PFSK-1 (cell line): ENCODE measurements around the gene TP53AIP1.

Experiments
- FOXP2 ChIP-seq: optimal IDR thresholded peaks from 2 replicates; pipeline ENCODE3; 2011; ENCODE audit warnings: borderline replicate concordance, control low read depth, inconsistent platforms; ENCODE audit not compliant: insufficient read depth; ENCODE audit errors: extremely low read length, extremely low read depth
- POLR2AphosphoS5 ChIP-seq: IDR thresholded peaks from 2 replicates; pipeline ENCODE4 v1.6.1; 2012; ENCODE audit warnings: low read depth, mild to moderate bottlenecking, control low read depth, low read length, moderate library complexity
- REST ChIP-seq, 2 experiments: IDR thresholded peaks; 2 replicates each; pipeline versions ENCODE4 v1.6.1 to v1.8.0; 2011 to 2012; ENCODE audit warnings: low read depth in 2 of 2, low read length in 2 of 2, control low read depth in 1 of 2, inconsistent platforms in 1 of 2, mild to moderate bottlenecking in 1 of 2, moderate library complexity in 1 of 2; ENCODE audit not compliant: insufficient read depth in 1 of 2
- SIN3A ChIP-seq: IDR thresholded peaks from 2 replicates; pipeline ENCODE4 v1.6.1; 2012; ENCODE audit warnings: mild to moderate bottlenecking, low read length, moderate library complexity, borderline replicate concordance; ENCODE audit not compliant: insufficient read depth
- TAF1 ChIP-seq: IDR thresholded peaks from 2 replicates; pipeline ENCODE4 v1.6.1; 2012; ENCODE audit warnings: low read length, control low read depth, borderline replicate concordance; ENCODE audit not compliant: insufficient read depth

Gene TP53AIP1

GRCh38 chr11:128909438-128910125 lies 33.1 kb downstream of the TP53AIP1 start:
- TF ChIP-seq POLR2AphosphoS5 (no peak), SIN3A (no peak), REST (IDR thresholded peaks at IDR 0.05; ENCODE audit: insufficient read depth in 1 of 2, low read depth in 2 of 2, low read length in 2 of 2) (no peak), FOXP2 (no peak), TAF1 (no peak)

GRCh38 chr11:128908391-128909246 lies 34.1 kb downstream of the TP53AIP1 start:
- no peak for TF ChIP-seq REST (IDR thresholded peaks at IDR 0.05; ENCODE audit: insufficient read depth in 1 of 2, low read depth in 2 of 2, low read length in 2 of 2)
- no peak for TF ChIP-seq POLR2AphosphoS5
- TF ChIP-seq TAF1 = no peak
- TF ChIP-seq SIN3A = no peak
- TF ChIP-seq FOXP2 = no peak

- TF ChIP-seq POLR2AphosphoS5 = no peak
- no peak for TF ChIP-seq SIN3A
- TF ChIP-seq FOXP2 = no peak
- TF ChIP-seq TAF1 = no peak
- no peak for TF ChIP-seq REST (IDR thresholded peaks at IDR 0.05; ENCODE audit: insufficient read depth in 1 of 2, low read depth in 2 of 2, low read length in 2 of 2)
These were observed 35.1 kb downstream of the TP53AIP1 start for GRCh38 chr11:128907585-128907984.

- no peak for TF ChIP-seq FOXP2
- TF ChIP-seq REST (IDR thresholded peaks at IDR 0.05; ENCODE audit: insufficient read depth in 1 of 2, low read depth in 2 of 2, low read length in 2 of 2) = no peak
- no peak for TF ChIP-seq TAF1
- TF ChIP-seq POLR2AphosphoS5 = no peak
- no peak for TF ChIP-seq SIN3A
These were observed 36.3 kb downstream of the TP53AIP1 start for GRCh38 chr11:128906185-128907050.
